22Rv1 (cell line): Measurements from ENCODE around the gene ASCC1.

Source experiments
- CTCF ChIP-seq: fragments of 450-650 bp; IDR thresholded peaks from 2 replicates; pipeline ENCODE4 v1.5.1; 2017; ENCODE audit warnings: mild to moderate bottlenecking
- ZFX ChIP-seq: fragments of 450-650 bp; IDR thresholded peaks from 2 replicates; pipeline ENCODE4 v1.6.1; 2017; ENCODE audit warnings: antibody characterized with exemption, borderline replicate concordance

- TF ChIP-seq ZFX (no peak), CTCF (no peak)
These were observed 26.6 kb upstream of the ASCC1 start for GRCh38 chr10:72242675-72243074.
